Measurements from ENCODE around the gene TGM5.
"Not testable (repeated sequence)": the region's sequence is repeated elsewhere in the genome, so short reads cannot be mapped to it uniquely, and the experiment has no call there.

TGM5 gene

GRCh38 chr15:43249236-43249635 lies 17.5 kb downstream of the TGM5 start:
- no peak for DNase-seq (ENCODE audit: low spot score)

DNA sequence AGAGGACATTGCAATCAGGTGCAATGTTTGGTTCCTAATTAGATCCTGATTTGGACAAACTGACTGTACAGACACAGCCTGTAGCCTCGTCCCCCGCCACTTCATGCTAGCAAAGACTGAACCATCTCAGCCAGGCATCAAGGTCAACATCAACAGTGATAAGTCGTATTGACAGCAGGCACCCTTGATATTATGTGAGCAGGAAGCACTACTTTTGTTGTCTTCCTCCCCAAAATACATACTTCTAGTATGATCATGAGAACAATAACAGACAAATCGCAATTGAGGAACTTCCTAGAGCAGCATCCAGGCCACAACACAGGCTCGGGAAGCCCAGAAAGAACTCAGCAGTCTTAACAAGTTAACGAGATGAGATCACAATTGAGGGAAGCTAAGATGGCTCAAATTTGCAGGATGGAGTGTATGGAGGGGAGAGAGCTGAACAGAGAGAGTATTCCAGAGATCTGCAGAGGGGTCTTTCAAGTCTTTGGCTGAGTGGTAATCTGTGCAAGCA lies 20.4 kb downstream of the TGM5 start:
- DNase-seq (ENCODE audit: low spot score), result no peak

DNA sequence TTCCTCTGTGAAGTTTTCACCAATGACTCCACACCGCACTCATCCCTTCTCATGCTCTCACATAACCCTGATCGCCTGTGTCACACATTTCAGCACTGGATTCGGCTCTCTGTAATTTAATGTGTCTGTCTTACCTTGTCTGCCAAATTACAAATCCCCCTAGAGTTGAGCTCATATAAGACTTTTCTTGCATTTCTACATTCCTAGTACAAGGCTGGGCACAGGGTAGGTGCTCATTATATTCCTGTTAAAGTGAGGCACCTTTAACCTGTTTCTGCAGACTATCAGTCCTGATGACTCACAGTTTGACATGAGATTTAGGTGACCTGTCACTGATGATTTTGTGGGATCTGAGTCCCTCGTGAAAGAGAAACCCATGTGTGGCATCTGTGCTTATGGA lies 22.6 kb downstream of the TGM5 start:
- no peak for DNase-seq (ENCODE audit: low spot score)

DNA sequence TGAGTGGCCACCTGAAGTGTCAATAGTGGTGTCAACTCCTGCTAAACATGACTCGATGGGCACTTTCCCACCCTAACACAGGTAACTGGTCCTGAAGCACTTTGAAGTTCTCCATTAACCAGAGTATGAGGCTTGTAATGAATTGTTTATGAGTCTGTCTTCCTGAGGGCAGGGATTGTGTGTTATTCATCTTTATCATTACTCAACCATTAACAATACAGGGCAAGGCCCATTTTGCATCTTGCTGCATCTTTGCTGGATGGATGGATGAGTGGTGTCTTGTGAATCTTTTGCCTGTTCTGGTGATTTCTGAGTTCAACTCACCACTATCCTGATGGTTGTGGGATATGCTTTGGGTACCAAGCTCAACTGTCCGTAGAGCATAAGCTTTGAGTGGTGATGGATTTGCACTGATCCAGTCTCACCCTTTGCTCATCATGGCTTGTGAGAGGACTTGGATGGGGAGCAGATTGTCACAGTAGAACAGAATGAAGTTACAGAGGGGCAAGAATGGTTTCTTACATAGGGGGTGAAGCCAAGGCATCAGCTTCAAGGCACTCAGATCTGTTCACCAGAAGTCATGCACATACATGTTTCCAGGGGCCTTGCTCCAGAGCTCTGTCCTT lies 23.6 kb downstream of the TGM5 start:
- DNase-seq (ENCODE audit: low spot score), result no peak

- DNase-seq (ENCODE audit: low spot score), result no peak
Measured at GRCh38 chr15:43242616-43243015, 24.1 kb downstream of the TGM5 start.

GRCh38 chr15:43241100-43241499 lies 25.6 kb downstream of the TGM5 start:
- DNase-seq (ENCODE audit: low spot score), result peak; percentile 92

- no peak for DNase-seq (ENCODE audit: low spot score)
Measured at GRCh38 chr15:43239732-43240491, 26.8 kb downstream of the TGM5 start.

- no peak for DNase-seq (ENCODE audit: low spot score)
Measured at GRCh38 chr15:43238671-43239131, 28.0 kb downstream of the TGM5 start.

- no peak for DNase-seq (ENCODE audit: low spot score)
Measured at GRCh38 chr15:43237842-43238470, 28.8 kb downstream of the TGM5 start.

- DNase-seq (ENCODE audit: low spot score), result no peak
Measured at GRCh38 chr15:43235536-43235935, 31.2 kb downstream of the TGM5 start.

- DNase-seq (ENCODE audit: low spot score), result no peak
Measured at GRCh38 chr15:43232289-43232874, 34.3 kb downstream of the TGM5 start.

- DNase-seq (ENCODE audit: low spot score), result peak; percentile 86
Measured at GRCh38 chr15:43230640-43231115, 36.0 kb downstream of the TGM5 start.

DNA sequence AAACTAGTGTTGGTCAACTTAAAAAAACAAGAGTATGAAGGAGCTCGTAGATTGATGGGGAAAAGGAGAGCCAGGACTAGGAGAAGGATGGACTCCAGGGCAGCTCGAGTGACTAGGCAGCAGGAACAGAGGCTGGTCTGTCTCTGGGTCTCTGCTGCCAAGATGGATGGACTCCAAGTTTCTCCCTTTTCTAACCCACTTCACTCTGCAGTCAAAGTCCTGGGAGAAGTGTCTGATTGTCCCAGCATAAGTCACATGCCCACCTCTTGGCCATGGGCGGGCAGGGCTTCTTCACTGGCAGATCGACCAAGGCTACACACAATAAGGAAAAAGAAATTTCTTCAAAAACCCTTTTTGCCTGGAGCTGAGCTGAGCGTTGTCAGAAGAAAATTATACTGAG lies 36.8 kb downstream of the TGM5 start:
- DNase-seq (ENCODE audit: low spot score), result no peak

GRCh38 chr15:43226436-43227305 lies 40.1 kb downstream of the TGM5 start:
- DNase-seq (ENCODE audit: low spot score), result no peak

DNA sequence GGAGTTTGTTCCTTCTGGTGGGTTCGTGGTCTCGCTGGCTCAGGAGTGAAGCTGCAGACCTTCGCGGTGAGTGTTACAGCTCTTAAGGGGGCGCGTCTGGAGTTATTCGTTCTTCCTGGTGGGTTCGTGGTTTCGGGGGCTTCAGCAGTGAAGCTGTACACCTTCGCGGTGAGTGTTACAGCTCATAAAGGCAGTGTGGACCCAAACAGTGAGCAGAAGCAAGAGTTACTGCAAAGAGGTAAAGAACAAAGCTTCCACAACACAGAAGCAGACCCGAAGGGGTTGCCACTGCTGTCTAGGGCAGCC lies 40.8 kb downstream of the TGM5 start:
- DNase-seq (ENCODE audit: low spot score), result not testable (repeated sequence)

GRCh38 chr15:43225201-43225949 lies 41.4 kb downstream of the TGM5 start:
- DNase-seq (ENCODE audit: low spot score), result peak; percentile 74

DNA sequence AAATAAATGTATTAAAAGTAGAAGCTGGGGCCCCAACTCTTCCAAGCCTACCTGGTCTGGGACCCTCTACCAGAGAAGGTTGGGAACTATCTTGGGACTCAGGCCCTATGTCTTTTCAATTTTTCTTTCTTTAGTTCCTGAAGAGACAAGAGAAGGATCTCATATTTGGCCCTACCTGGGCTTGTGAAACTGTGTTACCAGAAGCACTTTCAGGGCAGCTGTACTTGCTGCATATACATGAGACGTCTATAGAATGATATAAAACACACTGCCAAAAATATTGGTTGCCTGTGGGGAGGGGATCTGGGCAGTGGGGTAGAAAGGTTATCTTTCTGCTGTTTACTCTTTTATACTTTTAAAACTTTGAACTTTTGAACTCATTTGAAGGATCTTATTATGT lies 45.3 kb downstream of the TGM5 start:
- no peak for DNase-seq (ENCODE audit: low spot score)

GRCh38 chr15:43220991-43221403 lies 45.7 kb downstream of the TGM5 start, which contains the start of gene EPB42:
Gene EPB42 (minus strand): TSS chr15:43221018. CDS start chr15:43220825, 193 bp downstream.
- DNase-seq (ENCODE audit: low spot score), result no peak

DNA sequence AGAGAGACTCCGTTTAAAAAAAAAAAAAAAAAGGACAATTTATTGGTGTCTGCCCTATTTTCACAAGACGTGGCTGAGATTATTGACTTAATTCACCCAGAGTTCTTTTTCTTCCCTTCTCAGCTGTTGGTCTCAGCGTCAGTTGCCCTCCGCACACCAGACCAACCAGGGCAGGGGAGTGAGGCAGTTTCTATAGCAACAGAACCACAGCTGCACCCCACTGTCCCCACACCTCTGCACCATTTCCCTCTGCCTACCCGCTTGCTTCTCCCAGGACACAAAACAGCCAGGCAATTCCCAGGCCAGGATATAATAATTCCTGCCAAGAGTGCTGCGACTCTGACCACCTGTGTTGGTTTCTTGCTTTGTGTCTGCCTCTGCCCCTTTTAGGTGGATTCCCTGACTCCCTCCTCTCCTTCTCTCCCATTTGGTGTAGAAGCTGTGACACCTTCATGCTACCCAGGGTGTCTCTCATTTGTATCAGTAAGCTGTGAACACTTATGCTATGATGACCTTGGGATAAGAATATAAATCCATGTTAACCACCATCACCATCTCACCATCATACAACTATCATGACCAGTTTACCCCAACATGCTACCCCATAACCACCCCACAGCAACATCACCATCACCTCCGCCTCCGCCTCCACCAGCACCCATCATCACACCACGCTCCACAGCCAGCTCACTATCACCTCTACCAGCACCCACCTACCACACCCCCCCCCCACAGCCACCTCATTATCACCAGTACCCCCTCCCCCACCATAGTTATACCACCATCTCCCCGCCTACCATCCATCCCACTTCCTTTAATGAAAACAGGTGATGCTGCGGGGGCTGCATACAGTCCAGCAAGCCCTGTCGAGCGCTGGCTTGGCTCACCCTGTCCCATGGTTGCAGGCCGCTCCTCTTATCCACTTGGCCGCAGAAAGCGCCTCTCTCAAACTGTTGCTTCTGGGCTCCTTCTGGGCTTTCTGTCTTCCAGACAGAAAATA lies 46.5 kb downstream of the TGM5 start:
- no peak for DNase-seq (ENCODE audit: low spot score)
